ENCODE measurements around the gene AFM. TPM values are rescaled to one million over a fixed set of nuclear protein-coding genes. Genes with fewer than 3 reads are reported as not detected.

AFM gene, protein sequence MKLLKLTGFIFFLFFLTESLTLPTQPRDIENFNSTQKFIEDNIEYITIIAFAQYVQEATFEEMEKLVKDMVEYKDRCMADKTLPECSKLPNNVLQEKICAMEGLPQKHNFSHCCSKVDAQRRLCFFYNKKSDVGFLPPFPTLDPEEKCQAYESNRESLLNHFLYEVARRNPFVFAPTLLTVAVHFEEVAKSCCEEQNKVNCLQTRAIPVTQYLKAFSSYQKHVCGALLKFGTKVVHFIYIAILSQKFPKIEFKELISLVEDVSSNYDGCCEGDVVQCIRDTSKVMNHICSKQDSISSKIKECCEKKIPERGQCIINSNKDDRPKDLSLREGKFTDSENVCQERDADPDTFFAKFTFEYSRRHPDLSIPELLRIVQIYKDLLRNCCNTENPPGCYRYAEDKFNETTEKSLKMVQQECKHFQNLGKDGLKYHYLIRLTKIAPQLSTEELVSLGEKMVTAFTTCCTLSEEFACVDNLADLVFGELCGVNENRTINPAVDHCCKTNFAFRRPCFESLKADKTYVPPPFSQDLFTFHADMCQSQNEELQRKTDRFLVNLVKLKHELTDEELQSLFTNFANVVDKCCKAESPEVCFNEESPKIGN
- not detected in 2 replicates for total RNA-seq (2014; rRNA removed; shearing (Covaris generic))

GRCh38 chr4:73481358-73481757, at the start of gene AFM:
AFM (plus strand) TSS chr4:73481745; CDS start chr4:73481776, 31 bp downstream.
- DNase-seq (ENCODE audit: low spot score): no peak

DNA sequence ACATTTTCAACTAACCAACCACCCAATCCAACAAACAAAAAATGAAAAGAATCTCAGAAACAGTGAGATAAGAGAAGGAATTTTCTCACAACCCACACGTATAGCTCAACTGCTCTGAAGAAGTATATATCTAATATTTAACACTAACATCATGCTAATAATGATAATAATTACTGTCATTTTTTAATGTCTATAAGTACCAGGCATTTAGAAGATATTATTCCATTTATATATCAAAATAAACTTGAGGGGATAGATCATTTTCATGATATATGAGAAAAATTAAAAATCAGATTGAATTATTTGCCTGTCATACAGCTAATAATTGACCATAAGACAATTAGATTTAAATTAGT, 49.8 kb upstream of the AFM start:
- no peak for DNase-seq (ENCODE audit: low spot score)

DNA sequence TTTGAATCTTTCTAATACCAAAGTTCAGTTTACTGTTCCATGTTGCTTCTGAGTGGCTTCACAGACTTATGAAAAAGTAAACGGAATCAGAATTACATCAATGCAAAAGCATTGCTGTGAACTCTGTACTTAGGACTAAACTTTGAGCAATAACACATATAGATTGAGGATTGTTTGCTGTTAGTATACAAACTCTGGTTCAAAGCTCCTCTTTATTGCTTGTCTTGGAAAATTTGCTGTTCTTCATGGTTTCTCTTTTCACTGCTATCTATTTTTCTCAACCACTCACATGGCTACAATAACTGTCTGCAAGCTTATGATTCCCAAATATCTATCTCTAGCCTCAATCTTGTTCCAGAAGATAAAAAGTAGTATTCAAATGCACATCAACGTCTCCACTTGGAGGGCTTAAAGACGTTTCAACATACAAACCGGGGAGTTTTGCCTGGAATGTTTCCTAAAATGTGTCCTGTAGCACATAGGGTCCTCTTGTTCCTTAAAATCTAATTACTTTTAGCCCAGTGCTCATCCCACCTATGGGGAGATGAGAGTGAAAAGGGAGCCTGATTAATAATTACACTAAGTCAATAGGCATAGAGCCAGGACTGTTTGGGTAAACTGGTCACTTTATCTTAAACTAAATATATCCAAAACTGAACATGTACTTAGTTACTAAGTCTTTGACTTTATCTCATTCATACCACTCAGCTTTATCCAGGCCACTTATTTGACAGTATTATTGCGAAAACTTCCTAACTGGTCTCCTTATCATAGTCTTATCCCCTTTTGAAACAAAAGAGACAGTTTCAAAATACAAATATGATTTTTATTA, 49.2 kb upstream of the AFM start:
- DNase-seq (ENCODE audit: low spot score): no peak

DNA sequence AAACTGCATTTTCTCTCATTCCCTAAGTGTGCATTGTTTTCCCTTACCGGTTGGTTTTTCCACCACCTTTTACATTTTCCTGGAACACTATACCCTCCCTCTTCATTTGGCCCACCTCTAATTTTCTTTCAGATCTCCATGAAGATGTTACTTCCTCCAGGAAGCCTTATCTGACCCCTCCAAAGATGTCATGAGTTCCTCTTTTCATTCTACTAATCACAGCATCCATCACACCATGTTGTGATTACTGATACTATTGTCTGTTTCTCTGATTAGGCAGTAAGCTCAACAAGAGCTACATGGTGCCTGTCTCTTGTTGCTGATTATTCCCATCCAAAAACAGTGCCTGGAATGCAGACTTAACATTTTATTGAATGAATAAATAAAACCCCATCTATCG, 48.4 kb upstream of the AFM start:
- no peak for DNase-seq (ENCODE audit: low spot score)

DNA sequence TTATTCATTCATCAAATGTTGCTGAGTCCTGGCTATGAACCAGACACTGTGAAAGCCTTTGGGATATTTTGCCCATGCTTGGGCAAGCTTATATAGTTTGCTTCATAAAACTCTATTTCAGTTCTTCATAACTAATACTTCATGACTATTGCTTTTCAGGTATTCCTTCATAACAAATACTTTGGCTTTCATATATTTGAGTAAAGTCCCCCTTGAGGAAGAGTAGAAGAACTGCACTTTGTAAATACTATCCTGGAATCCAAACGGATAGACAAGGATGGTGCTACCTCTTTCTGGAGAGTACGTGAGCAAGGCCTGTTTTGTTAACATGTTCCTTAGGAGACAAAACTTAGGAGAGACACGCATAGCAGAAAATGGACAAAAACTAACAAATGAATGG, 47.2 kb upstream of the AFM start:
- DNase-seq (ENCODE audit: low spot score): no peak

- no peak for DNase-seq (ENCODE audit: low spot score)
Measured at GRCh38 chr4:73435984-73436383, 45.6 kb upstream of the AFM start, which contains the start of gene AFP. AFP (plus strand) TSS chr4:73436221; CDS start chr4:73436263, 42 bp downstream.

DNA sequence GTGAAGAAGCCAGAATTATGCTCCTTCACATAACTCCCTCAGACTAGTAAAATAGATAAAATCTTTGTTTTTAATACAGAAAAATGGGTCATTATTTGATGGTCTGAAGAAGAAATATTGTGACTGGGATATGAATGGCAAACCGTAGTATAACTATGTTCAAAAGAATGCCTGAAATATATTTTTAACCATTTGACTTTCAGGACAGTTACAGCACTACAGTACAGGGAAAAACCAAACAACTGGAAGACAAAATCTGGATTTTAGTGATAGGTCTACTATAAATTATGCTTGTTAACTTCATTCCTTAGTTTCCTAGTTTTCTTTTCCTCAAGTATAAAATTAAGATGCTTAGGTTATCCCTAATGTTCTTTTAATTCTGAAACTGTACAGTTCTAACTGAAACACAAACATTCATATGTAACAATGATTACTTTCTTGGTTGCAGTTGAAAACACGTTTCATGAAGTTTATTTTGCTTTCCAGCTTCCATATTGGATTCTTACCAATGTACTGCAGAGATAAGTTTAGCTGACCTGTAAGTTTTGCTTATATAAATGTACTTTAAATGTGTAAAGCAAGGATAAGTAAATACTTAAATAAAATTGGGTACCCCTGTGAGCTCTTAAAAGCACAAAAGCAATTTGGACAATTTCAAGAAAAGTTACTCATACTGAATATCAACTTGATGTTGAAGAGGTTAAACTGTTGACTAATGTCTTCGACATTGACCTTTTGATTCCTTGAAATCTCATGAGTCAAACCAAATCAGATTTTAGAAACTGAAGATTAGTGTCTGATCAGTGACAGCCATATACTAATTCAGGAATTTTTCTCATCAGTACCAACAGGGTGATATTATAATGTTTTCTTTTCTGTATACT, 44.6 kb upstream of the AFM start:
- no peak for DNase-seq (ENCODE audit: low spot score)

DNA sequence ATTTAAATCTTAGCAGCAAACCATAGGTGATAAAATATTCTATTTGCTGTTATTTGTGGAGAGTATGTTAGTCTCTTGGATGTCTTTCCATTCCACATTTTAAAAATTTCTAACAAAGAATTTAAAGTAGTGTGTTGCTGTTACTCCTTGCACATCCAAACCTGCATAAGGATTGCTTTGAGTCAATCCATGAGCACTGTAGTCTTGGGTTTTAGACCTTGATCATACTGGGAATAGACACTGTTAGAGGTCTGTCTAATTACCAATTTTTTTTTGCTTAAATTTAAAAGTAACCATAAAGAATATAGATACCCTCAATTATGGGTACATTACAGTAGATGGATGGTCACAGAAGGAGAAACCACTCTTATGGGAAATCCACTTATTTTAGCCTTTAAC, 44.0 kb upstream of the AFM start:
- no peak for DNase-seq (ENCODE audit: low spot score)

DNA sequence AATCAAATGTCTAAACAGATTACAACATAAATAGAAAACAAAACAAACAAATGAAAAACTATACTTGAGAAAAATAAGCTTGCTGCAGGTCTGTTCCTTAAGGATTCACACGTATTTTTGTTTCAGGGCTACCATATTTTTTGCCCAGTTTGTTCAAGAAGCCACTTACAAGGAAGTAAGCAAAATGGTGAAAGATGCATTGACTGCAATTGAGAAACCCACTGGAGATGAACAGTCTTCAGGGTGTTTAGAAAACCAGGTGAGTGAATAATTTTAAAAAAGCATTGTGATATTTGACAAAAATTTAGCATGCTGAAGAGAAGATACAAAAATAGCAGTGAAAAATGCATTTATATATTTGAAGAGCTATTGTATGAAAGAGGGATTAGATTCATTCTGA, 43.5 kb upstream of the AFM start:
- DNase-seq (ENCODE audit: low spot score): no peak

DNA sequence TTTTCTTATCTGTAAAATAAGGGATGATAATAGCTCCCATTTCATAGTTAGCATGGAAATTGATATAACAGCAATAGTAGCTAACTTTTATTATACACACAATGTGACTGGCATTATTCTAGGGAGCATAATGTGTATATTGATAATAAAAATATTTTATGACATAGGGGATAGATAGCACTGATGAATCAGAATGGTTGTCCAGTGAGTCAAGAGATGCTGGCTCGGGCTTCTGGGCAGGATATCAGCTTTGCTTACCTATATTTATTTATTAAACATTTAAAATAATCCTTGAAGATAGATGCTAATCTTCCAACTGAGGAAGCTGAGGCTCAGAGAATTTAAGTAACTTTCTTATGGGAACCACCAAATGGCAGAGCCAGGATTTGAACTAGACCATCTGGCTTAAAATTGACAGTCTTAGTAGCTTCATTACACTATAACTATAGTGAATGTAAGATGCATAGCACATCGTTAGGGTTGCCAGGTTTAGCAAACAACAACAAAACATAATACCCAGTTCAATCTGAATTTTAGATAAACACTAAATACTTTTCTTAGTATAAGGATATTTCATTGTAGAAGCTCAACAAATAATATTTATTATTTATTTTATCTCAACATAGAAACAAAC, 42.8 kb upstream of the AFM start:
- no peak for DNase-seq (ENCODE audit: low spot score)

GRCh38 chr4:73439445-73439844, 42.1 kb upstream of the AFM start:
- DNase-seq (ENCODE audit: low spot score): no peak

- no peak for DNase-seq (ENCODE audit: low spot score)
Measured at GRCh38 chr4:73439991-73440390, 41.6 kb upstream of the AFM start.

DNA sequence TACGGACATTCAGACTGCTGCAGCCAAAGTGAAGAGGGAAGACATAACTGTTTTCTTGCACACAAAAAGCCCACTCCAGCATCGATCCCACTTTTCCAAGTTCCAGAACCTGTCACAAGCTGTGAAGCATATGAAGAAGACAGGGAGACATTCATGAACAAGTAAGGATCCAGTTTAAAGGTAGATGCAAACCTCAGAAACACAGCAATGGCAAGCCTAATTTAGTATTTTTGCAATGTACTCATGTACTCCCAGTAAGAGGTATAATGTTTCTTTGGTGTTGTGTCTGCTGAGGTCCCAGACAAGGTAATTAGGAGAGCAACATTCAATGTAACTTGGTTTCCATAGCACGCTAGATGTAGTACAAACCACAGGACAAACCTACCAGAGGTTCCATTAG, 40.9 kb upstream of the AFM start:
- no peak for DNase-seq (ENCODE audit: low spot score)

- DNase-seq (ENCODE audit: low spot score): no peak
Measured at GRCh38 chr4:73442275-73442674, 39.3 kb upstream of the AFM start.

DNA sequence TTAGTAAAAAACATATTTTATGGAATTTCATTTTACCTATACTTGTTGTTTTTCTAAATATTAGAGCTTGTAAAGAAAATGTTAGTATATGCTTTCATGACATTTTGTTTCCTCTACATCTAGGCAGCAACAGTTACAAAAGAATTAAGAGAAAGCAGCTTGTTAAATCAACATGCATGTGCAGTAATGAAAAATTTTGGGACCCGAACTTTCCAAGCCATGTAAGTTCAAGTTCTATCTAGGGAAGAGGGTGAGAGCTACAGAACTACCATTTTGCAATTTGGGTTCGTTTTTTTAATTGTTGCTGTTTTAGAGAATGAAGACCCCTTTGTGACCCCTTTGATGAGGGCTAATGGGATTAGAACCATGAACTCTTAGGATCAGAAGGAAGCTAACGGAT, 38.3 kb upstream of the AFM start:
- no peak for DNase-seq (ENCODE audit: low spot score)

DNA sequence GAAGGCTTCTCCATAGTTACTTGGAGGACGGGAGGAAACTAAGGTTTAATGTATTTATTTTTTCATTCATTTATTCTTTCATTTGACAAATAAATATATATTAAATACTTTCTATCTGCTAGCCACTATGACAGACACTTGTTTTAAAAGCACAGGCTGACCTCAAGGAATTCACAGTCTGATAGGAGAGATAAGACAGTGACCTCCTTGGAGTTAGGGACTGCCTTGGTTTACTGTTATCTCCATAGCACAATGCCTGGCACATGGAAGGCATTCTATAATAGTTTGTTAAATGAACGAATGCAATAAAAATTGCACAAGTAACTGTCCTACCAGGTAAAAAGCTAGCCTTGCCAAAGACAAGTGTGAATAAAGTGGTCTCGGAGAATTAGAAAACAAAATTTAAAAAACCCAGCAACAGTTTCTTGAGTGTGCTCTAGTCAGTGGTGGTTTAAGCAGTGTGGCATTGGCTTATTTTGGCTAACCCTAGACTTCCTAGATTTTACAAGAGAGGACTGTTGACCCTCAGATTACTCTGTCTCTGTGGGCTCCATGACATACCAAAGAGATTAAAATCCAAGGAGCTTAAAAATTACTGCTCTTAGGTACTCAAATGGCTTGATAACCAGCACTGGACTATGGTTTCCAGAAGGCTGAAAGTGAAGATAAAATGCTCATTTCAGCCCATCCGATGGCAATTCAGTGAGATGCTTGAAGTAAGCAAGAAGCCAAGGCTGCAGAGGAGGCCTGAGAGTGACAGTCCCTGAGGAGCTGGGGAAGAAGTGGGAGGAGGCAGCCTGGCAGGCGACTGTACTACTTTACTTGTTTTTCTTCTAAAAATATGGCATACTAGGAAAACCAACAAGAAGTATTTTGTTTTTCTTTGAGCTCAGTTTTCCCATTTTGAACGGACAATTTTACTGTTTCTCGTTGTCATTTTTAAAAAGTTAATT, 35.9 kb upstream of the AFM start:
- no peak for DNase-seq (ENCODE audit: low spot score)

- DNase-seq (ENCODE audit: low spot score): peak; percentile 44
Measured at GRCh38 chr4:73446336-73446938, 35.1 kb upstream of the AFM start.

GRCh38 chr4:73447671-73448070, 33.9 kb upstream of the AFM start:
- DNase-seq (ENCODE audit: low spot score): no peak

- no peak for DNase-seq (ENCODE audit: low spot score)
Measured at GRCh38 chr4:73448448-73449203, 32.9 kb upstream of the AFM start.

Measured in A172 (cell line).